ENCODE results near the gene FRMD4A.
"Not testable (repeated sequence)": the region's sequence is repeated elsewhere in the genome, so short reads cannot be mapped to it uniquely, and the experiment has no call there.

FRMD4A gene

GRCh38 chr10:14240253-14241189 lies 90.2 kb downstream of the FRMD4A start:
- DNase-seq (ENCODE audit: low read depth in 2 of 2) = no peak

GRCh38 chr10:14238659-14239058 lies 92.1 kb downstream of the FRMD4A start:
- not testable (repeated sequence) for DNase-seq (ENCODE audit: low read depth in 2 of 2)

GRCh38 chr10:14236341-14236740 lies 94.4 kb downstream of the FRMD4A start:
- no peak for DNase-seq (ENCODE audit: low read depth in 2 of 2)

- no peak for DNase-seq (ENCODE audit: low read depth in 2 of 2)
Observed at GRCh38 chr10:14235566-14236195, 95.0 kb downstream of the FRMD4A start.

GRCh38 chr10:14233566-14233965 lies 97.2 kb downstream of the FRMD4A start:
- no peak for DNase-seq (ENCODE audit: low read depth in 2 of 2)

- not testable (repeated sequence) for DNase-seq (ENCODE audit: low read depth in 2 of 2)
Observed at GRCh38 chr10:14228798-14229197, 101.9 kb downstream of the FRMD4A start.

- no peak for DNase-seq (ENCODE audit: low read depth in 2 of 2)
Observed at GRCh38 chr10:14225379-14225778, 105.3 kb downstream of the FRMD4A start.

GRCh38 chr10:14220026-14220425 lies 110.7 kb downstream of the FRMD4A start:
- no peak for DNase-seq (ENCODE audit: low read depth in 2 of 2)

- DNase-seq (ENCODE audit: low read depth in 2 of 2) = no peak
Observed at GRCh38 chr10:14219411-14219810, 111.3 kb downstream of the FRMD4A start.

GRCh38 chr10:14215641-14216040 lies 115.1 kb downstream of the FRMD4A start:
- no peak for DNase-seq (ENCODE audit: low read depth in 2 of 2)

- DNase-seq (ENCODE audit: low read depth in 2 of 2) = not testable (repeated sequence)
Observed at GRCh38 chr10:14213703-14214102, 117.0 kb downstream of the FRMD4A start.

- no peak for DNase-seq (ENCODE audit: low read depth in 2 of 2)
Observed at GRCh38 chr10:14211610-14212009, 119.1 kb downstream of the FRMD4A start.

GRCh38 chr10:14208231-14208630 lies 122.5 kb downstream of the FRMD4A start:
- DNase-seq (ENCODE audit: low read depth in 2 of 2) = no peak

- DNase-seq (ENCODE audit: low read depth in 2 of 2) = no peak
Observed at GRCh38 chr10:14205233-14205632, 125.5 kb downstream of the FRMD4A start.

- no peak for DNase-seq (ENCODE audit: low read depth in 2 of 2)
Observed at GRCh38 chr10:14200698-14201544, 129.8 kb downstream of the FRMD4A start.

GRCh38 chr10:14199098-14199497 lies 131.6 kb downstream of the FRMD4A start:
- DNase-seq (ENCODE audit: low read depth in 2 of 2) = not testable (repeated sequence)

- no peak for DNase-seq (ENCODE audit: low read depth in 2 of 2)
Observed at GRCh38 chr10:14198078-14198477, 132.6 kb downstream of the FRMD4A start.

- DNase-seq (ENCODE audit: low read depth in 2 of 2) = no peak
Observed at GRCh38 chr10:14196113-14196512, 134.6 kb downstream of the FRMD4A start.

GRCh38 chr10:14195433-14195832 lies 135.3 kb downstream of the FRMD4A start:
- DNase-seq (ENCODE audit: low read depth in 2 of 2) = no peak

GRCh38 chr10:14192746-14193145 lies 138.0 kb downstream of the FRMD4A start:
- DNase-seq (ENCODE audit: low read depth in 2 of 2) = no peak

- no peak for DNase-seq (ENCODE audit: low read depth in 2 of 2)
Observed at GRCh38 chr10:14191871-14192270, 138.9 kb downstream of the FRMD4A start.

- no peak for DNase-seq (ENCODE audit: low read depth in 2 of 2)
Observed at GRCh38 chr10:14191407-14191806, 139.3 kb downstream of the FRMD4A start.
